CD14-positive monocyte (primary cell): ENCODE measurements around the gene POU2F1. TPM values are rescaled to one million over a fixed set of nuclear protein-coding genes. Genes with fewer than 3 reads are reported as not detected.
A peak's percentile ranks its signal among the peaks of the same experiment; 100 is the strongest.

ENCODE experiments used
- DNase-seq, 3 donors: peaks; one replicate each; pipeline ENCODE4 v3.0.0-alpha.2; 2011 to 2022
- H2AFZ ChIP-seq: 2 replicates; pipeline ENCODE4 v1.6.0; 2012; ENCODE audit warnings: mild to moderate bottlenecking, low read depth, low read length, inconsistent platforms; ENCODE audit not compliant: insufficient read depth, poor library complexity, severe bottlenecking
- H3K27ac ChIP-seq, 2 donors: 1 replicate in 1 of 2; 2 replicates in 1 of 2; pipeline ENCODE4 v1.5.1; 2012 to 2013; ENCODE audit warnings: low read length in 2 of 2, control low read depth in 1 of 2, inconsistent platforms in 1 of 2, low read depth in 1 of 2, mild to moderate bottlenecking in 1 of 2
- H3K27me3 ChIP-seq, 2 donors: one replicate each; pipeline versions ENCODE4 v1.6.0 to v1.6.1; 2011 to 2013; ENCODE audit warnings: low read length in 2 of 2; ENCODE audit not compliant: control insufficient read depth in 2 of 2, insufficient read depth in 2 of 2
- H3K36me3 ChIP-seq, 2 donors: replicated peaks in 1 of 2; 1 replicate in 1 of 2; 2 replicates in 1 of 2; pipeline versions ENCODE4 v1.5.1 to v1.6.1; 2012 to 2013; ENCODE audit warnings: low read length in 2 of 2, control low read depth in 1 of 2, inconsistent platforms in 1 of 2, mild to moderate bottlenecking in 1 of 2; ENCODE audit not compliant: insufficient read depth in 2 of 2, control insufficient read depth in 1 of 2
- H3K4me1 ChIP-seq, 2 donors: 1 replicate in 1 of 2; 2 replicates in 1 of 2; pipeline versions ENCODE4 v1.5.1 to v1.6.1; 2012 to 2013; ENCODE audit warnings: low read length in 2 of 2, control low read depth in 1 of 2, inconsistent platforms in 1 of 2, mild to moderate bottlenecking in 1 of 2, moderate library complexity in 1 of 2; ENCODE audit not compliant: insufficient read depth in 2 of 2, control insufficient read depth in 1 of 2
- H3K4me2 ChIP-seq: replicated peaks from 2 replicates; pipeline ENCODE3; 2012; ENCODE audit warnings: low read length, moderate library complexity, mild to moderate bottlenecking; ENCODE audit not compliant: poor library complexity, severe bottlenecking; ENCODE audit errors: extremely low read depth
- H3K4me3 ChIP-seq, 3 experiments: fragments of 200-600 bp in 1 of 3; sonication (generic) in 1 of 3; replicated peaks in 1 of 3; 1 replicate in 2 of 3; 2 replicates in 1 of 3; pipeline ENCODE4 v1.5.1; 2011 to 2013; ENCODE audit warnings: low read length in 3 of 3, mild to moderate bottlenecking in 3 of 3, control low read depth in 2 of 3, low read depth in 2 of 3, inconsistent platforms in 1 of 3, moderate library complexity in 1 of 3
- H3K79me2 ChIP-seq: 2 replicates; pipeline ENCODE4 v1.6.0; 2012; ENCODE audit warnings: mild to moderate bottlenecking, control low read depth, inconsistent platforms, low read length, moderate library complexity; ENCODE audit not compliant: insufficient read depth
- H3K9ac ChIP-seq: 2 replicates; pipeline ENCODE4 v1.6.0; 2017; ENCODE audit warnings: low read length, mild to moderate bottlenecking; ENCODE audit not compliant: insufficient read depth, poor library complexity, severe bottlenecking
- H3K9me3 ChIP-seq, 2 donors: replicated peaks in 1 of 2; 1 replicate in 1 of 2; 2 replicates in 1 of 2; pipeline versions ENCODE4 v1.5.1 to v1.6.1; 2012 to 2013; ENCODE audit warnings: low read length in 2 of 2, control low read depth in 1 of 2; ENCODE audit not compliant: control insufficient read depth in 1 of 2, insufficient read depth in 1 of 2
- H4K20me1 ChIP-seq: 2 replicates; pipeline ENCODE4 v1.6.0; 2012; ENCODE audit warnings: mild to moderate bottlenecking, low read length, control low read depth, moderate library complexity; ENCODE audit not compliant: insufficient read depth
- H3K27ac Mint-ChIP-seq, 7 donors: one replicate each; pipeline ENCODE4 v1.8.0; 2020; ENCODE audit warnings: mild to moderate bottlenecking in 7 of 7, mixed read lengths in 7 of 7, moderate library complexity in 6 of 7, inconsistent platforms in 2 of 7
- H3K27me3 Mint-ChIP-seq, 3 donors: one replicate each; pipeline ENCODE4 v1.8.0; 2021 to 2022; ENCODE audit warnings: low read depth in 3 of 3, mild to moderate bottlenecking in 3 of 3, mixed read lengths in 3 of 3, moderate library complexity in 3 of 3, inconsistent platforms in 1 of 3
- H3K36me3 Mint-ChIP-seq, 2 donors: one replicate each; pipeline ENCODE4 v1.8.0; 2020; ENCODE audit warnings: mixed read lengths in 2 of 2, inconsistent platforms in 1 of 2, mild to moderate bottlenecking in 1 of 2
- H3K4me1 Mint-ChIP-seq: one replicate; pipeline ENCODE4 v1.8.0; 2020; ENCODE audit warnings: mild to moderate bottlenecking, mixed read lengths
- H3K4me3 Mint-ChIP-seq, 2 donors: one replicate each; pipeline ENCODE4 v1.8.0; 2020; ENCODE audit warnings: mild to moderate bottlenecking in 2 of 2, mixed read lengths in 2 of 2, moderate library complexity in 1 of 2
- H3K9me3 Mint-ChIP-seq, 7 donors: one replicate each; pipeline ENCODE4 v1.8.0; 2020 to 2022; ENCODE audit warnings: mixed read lengths in 7 of 7, mild to moderate bottlenecking in 6 of 7, moderate library complexity in 6 of 7, inconsistent platforms in 2 of 7
- CTCF ChIP-seq: fragments of 200-600 bp; IDR thresholded peaks from one replicate; pipeline ENCODE4 v1.8.0; 2022; ENCODE audit warnings: antibody characterized with exemption, mild to moderate bottlenecking
- WGBS: methylation state at CpG from one replicate; pipeline ENCODE4 v1.1.5; 2013; ENCODE audit warnings: missing lambda C conversion rate; ENCODE audit not compliant: insufficient coverage; 5-methylcytosine and 5-hydroxymethylcytosine counted together
- intact Hi-C, 2 donors: fragments of 100-400 bp; cut with micrococcal nuclease; formaldehyde crosslinking; loops; one replicate each; pipeline versions ENCODE4 v1.15.0 to v1.15.1; 2023
- polyA plus RNA-seq, 3 donors: library from polyadenylated mRNA; depleted of rRNA in 1 of 3; unstranded in 2 of 3; stranded (reverse) in 1 of 3; fragments of 300-500 nt in 2 of 3; fragments of >200 nt in 1 of 3; fragmentation: Illumina TruSeq in 2 of 3; gene quantifications; 1 replicate in 2 of 3; 2 replicates in 1 of 3; pipeline ENCODE4 v1.2.3, GENCODE V29; 2012 to 2021

Gene POU2F1
- polyA plus RNA-seq, 3 donors, result 2.3 to 4.2 (median 3.9) TPM

- no peaks in the 10 kb centered on the region for H3K79me2 ChIP-seq
- intact Hi-C loops, result no loop called here
- no peaks in the 10 kb centered on the region for H3K4me1 Mint-ChIP-seq
- WGBS, result 89% methylated on average over 3 of the region's 3 CpGs
- no peaks in the 10 kb centered on the region for H3K27me3 ChIP-seq
- no peak overlapping the region for H3K4me3 ChIP-seq
- H3K36me3 ChIP-seq, result no peaks in the 10 kb centered on the region
- no peak overlapping the region for H3K27ac ChIP-seq
- H3K9me3 ChIP-seq, result peaks cover 22 to 34% of the 10 kb centered on the region in 2 donors
- peaks cover 26 to 46% (median 34%) of the 10 kb centered on the region in 7 donors for H3K9me3 Mint-ChIP-seq
- no peaks in the 10 kb centered on the region for H4K20me1 ChIP-seq
- H3K4me1 ChIP-seq, result no peaks in the 10 kb centered on the region
- peaks cover 0 to 2% (median 0%) of the 10 kb centered on the region in 3 donors for H3K27me3 Mint-ChIP-seq
- DNase-seq, result no peak
- TF ChIP-seq CTCF, result no peak
- no peak overlapping the region for H3K4me2 ChIP-seq
- H3K27ac Mint-ChIP-seq, result peak overlapping the region in 1 of 7 donors; percentile 31
- H3K4me3 Mint-ChIP-seq, result no peak overlapping the region
- H2AFZ ChIP-seq, result no peak overlapping the region
- H3K36me3 Mint-ChIP-seq, result peaks cover 0 to 2% of the 10 kb centered on the region in 2 donors
- H3K9ac ChIP-seq, result no peak overlapping the region
These were observed 14.4 kb upstream of the POU2F1 start for GRCh38 chr1:167206166-167206835.

- Histone ChIP-seq H3K9me3 (peaks cover 22 to 34% of the 10 kb centered on the region in 2 donors), H4K20me1 (no peaks in the 10 kb centered on the region), H3K36me3 (no peaks in the 10 kb centered on the region), H3K79me2 (no peaks in the 10 kb centered on the region), H3K4me1 (no peaks in the 10 kb centered on the region), H3K9ac (no peak overlapping the region), H3K4me2 (no peak overlapping the region), H3K27ac (no peak overlapping the region), H3K27me3 (no peaks in the 10 kb centered on the region), H3K4me3 (no peak overlapping the region), H2AFZ (no peak overlapping the region)
- Mint-ChIP-seq H3K27ac (no peak overlapping the region), H3K36me3 (peaks cover 0 to 2% of the 10 kb centered on the region in 2 donors), H3K9me3 (peaks cover 26 to 46% (median 34%) of the 10 kb centered on the region in 7 donors), H3K4me1 (no peaks in the 10 kb centered on the region), H3K27me3 (peaks cover 0 to 2% (median 0%) of the 10 kb centered on the region in 3 donors), H3K4me3 (no peak overlapping the region)
- no peak for DNase-seq
- no peak for TF ChIP-seq CTCF
- WGBS, result 20% methylated on average over 1 of the region's 6 CpGs
- intact Hi-C loops, result no loop called here
These were observed 12.6 kb upstream of the POU2F1 start for GRCh38 chr1:167207940-167208623.
